ENCODE data around the gene GRIK1.

- TF ChIP-seq POLR2A (IDR thresholded peaks at IDR 0.05; ENCODE audit: low read depth, low read length) (no peak), POLR2AphosphoS5 (IDR thresholded peaks at IDR 0.05; ENCODE audit: low read depth, low read length) (no peak)
Observed at GRCh38 chr21:29513535-29513934, 426.3 kb downstream of the GRIK1 start.
